Measurements from ENCODE around the gene MORF4L1.

- no peak for TF ChIP-seq CTCF (conservative IDR thresholded peaks at IDR 0.05 in 1 of 2, IDR thresholded peaks at IDR 0.05 in 1 of 2; ENCODE audit: low read depth in 1 of 2, low read length in 2 of 2)
- TF ChIP-seq EZH2 (IDR thresholded peaks at IDR 0.05; ENCODE audit: low read length, missing control alignments), result no peak
Observed at GRCh38 chr15:78879517-78880241, 7.0 kb downstream of the MORF4L1 start.
